A549 treated with DMSO at 1 μM for 4 hours (cell line): ENCODE measurements around the gene ASH1L. TPM values are rescaled to one million over a fixed set of nuclear protein-coding genes. Genes with fewer than 3 reads are reported as not detected.

Experiments
- total RNA-seq: library from RNA; stranded (reverse); fragments of 200-300 nt; extraction: Qiagen RNA extraction; gene quantifications from 5 replicates; pipeline ENCODE4 v1.2.3, GENCODE V29; 2022; ENCODE audit warnings: low read depth

ASH1L gene
- total RNA-seq: 10.8 to 14.2 TPM (median 12.8 TPM) in 5 replicates

GRCh38 chr1:155562581-155563376, at the start of gene ASH1L:
Gene ASH1L (minus strand): TSS chr1:155562803. CDS start chr1:155521519, 41,284 bp downstream.

GRCh38 chr1:155609515-155610256, 47.1 kb upstream of the ASH1L start, which contains the start of gene MSTO1:
Gene MSTO1 (plus strand): TSS chr1:155610218. CDS start chr1:155610249, 31 bp downstream.

GRCh38 chr1:155320661-155321617, 241.7 kb downstream of the ASH1L start, which contains the start of gene RUSC1:
Gene RUSC1 (plus strand): TSS chr1:155320894. CDS start chr1:155321774, 880 bp downstream.

GRCh38 chr1:155308493-155309422, 253.8 kb downstream of the ASH1L start, which contains the start of gene FDPS:
Gene FDPS (plus strand): TSS chr1:155308866. CDS start chr1:155309790, 924 bp downstream.

GRCh38 chr1:155301342-155301841, 261.2 kb downstream of the ASH1L start, which contains the start of gene PKLR:
Gene PKLR (minus strand): TSS chr1:155301438. CDS start chr1:155301395, 43 bp downstream.

Other genes starting within 250 kb of the ASH1L start
- gene RUSC1, start 241.9 kb downstream of the ASH1L start, total RNA-seq: 42.4 to 52.9 TPM (median 48.9 TPM) in 5 replicates
- 37.5 to 46.0 TPM (median 41.6 TPM) in 5 replicates for gene MSTO1, start 47.4 kb upstream of the ASH1L start, total RNA-seq
- gene YY1AP1, start 126.0 kb upstream of the ASH1L start, total RNA-seq: 46.0 to 51.9 TPM (median 48.0 TPM) in 5 replicates
- 119 to 151 TPM (median 124 TPM) in 5 replicates for gene DAP3, start 126.3 kb upstream of the ASH1L start, total RNA-seq